GM21381 (cell line): ENCODE results near the gene EPM2A.
A peak's percentile ranks its signal among the peaks of the same experiment; 100 is the strongest.
"Not testable (repeated sequence)": the region's sequence is repeated elsewhere in the genome, so short reads cannot be mapped to it uniquely, and the experiment has no call there.

Experiments
- ATAC-seq: cut with Tn5 transposase; IDR thresholded peaks from one replicate; pipeline ENCODE4 v1.9.1; 2021; ENCODE audit warnings: mild to moderate bottlenecking, moderate library complexity; ENCODE audit not compliant: unreplicated experiment

Gene EPM2A

GRCh38 chr6:145735356-145736165, at the start of gene EPM2A:
TSS of gene EPM2A (minus strand) at chr6:145735520. CDS start at chr6:145735498, 22 bp downstream.
- peak; percentile 74 for ATAC-seq

DNA sequence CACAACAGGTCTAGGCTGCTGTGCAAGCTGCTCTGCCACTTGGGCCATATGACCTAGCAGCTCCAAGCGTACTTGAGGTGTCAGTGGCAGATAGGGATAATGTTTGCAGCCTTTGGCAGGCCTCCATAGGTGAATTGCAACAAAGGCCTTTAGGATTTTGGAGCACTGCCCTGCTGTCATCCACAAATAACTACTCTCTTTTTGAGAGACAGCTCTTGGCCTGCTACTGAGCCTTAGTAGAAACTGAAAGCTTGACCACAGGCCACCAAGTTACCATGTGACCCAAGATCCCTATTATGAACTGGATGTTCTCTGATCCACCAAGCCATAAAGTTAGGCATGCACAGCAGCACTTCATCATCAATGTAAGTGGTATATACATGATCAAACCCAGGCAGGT, 49.4 kb upstream of the EPM2A start:
- peak; percentile 86 for ATAC-seq

GRCh38 chr6:145783796-145784195, 48.5 kb upstream of the EPM2A start:
- ATAC-seq, result no peak

DNA sequence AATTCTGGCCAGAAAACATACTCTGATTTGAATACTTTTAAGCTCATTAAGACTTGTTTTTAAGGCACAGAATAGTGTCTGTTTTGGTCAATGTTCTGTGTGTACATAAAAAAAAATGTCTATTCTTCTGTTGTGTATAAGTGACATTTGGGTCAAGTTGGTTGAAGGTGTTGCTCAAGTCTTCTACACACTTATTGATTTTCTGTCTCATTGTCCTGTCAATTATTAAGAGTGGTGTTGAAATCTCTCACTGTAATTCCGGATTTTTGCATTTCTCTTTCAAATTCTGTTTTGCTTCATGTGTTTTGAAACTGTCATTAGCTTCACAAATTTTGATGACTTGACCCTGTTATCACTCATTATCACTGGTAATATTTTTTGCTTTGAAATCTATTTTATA, 37.5 kb upstream of the EPM2A start:
- ATAC-seq, result no peak

DNA sequence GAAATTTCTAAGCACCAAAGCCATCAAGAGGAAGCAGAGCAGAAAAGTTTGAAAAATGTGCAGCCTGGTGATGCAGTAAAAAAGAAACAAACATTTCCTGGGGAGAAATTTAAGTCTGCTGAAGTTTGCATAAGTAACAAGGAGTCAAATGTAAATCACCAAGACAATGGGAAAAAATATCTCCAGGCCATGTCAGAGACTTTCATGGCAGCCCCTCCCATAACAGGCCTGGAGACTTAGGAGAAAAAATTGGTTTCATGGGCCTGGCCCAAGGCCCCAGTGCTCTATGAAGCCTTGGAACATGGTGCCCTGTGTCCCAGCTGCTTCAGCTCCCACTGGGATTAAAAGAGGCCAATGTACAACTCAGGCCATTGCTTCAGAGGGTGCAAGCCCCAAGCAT, 30.1 kb upstream of the EPM2A start:
- no peak for ATAC-seq

DNA sequence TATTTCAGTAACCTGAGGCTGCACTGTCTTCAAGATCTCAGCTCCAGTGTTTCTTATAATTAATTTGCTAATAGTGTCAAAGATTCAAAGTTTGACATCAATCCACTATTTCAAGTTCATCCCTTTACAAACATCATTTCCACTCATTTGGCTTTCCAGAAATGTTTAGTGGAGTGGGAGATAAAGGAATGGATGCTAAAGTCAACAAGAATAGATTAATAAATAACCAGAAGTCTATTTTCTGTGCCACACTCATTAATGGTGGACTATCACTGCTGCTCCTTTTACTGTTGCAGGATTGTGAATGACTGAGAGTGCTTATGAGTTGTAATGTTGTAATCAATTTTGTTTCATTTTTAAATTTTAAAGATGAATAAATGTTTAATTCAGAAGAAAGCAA, 28.4 kb upstream of the EPM2A start:
- no peak for ATAC-seq

DNA sequence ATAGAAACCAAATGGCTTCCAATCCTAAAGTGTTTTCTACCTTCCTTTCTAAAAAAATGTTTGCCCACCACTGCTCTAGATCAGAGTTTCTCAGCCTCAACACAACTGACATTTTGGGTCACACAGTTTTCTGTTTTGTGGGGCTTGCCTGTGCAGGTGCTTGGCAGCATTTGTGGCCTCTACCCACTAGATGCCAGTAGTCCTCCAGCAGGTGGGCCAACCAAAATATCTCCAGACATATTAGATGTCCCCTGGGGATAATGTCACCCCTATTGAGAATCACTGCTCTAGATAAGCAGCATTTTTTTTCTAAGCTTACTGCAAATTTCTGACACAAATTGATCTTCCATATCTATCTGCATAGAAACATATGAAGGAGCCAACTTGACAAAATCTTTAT, 26.3 kb upstream of the EPM2A start:
- no peak for ATAC-seq

DNA sequence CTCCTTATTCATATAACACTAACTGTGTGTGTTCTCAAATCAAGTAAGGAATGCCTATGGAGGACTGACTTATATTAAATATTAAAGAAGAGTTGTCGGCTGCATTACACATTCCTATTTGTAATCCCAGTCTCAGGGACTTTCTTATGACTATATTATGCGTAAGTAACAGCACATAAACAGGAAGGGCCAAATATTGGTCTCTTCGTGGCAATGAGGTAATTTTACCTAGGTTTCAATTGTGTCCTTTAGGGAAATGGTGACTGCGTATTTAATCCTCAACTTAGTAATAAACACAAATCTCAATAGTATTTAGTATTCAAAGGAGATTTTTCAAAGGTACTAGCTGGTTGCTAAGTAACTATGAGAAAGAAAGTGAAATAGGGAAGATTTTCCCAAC, 22.8 kb upstream of the EPM2A start:
- ATAC-seq, result no peak

DNA sequence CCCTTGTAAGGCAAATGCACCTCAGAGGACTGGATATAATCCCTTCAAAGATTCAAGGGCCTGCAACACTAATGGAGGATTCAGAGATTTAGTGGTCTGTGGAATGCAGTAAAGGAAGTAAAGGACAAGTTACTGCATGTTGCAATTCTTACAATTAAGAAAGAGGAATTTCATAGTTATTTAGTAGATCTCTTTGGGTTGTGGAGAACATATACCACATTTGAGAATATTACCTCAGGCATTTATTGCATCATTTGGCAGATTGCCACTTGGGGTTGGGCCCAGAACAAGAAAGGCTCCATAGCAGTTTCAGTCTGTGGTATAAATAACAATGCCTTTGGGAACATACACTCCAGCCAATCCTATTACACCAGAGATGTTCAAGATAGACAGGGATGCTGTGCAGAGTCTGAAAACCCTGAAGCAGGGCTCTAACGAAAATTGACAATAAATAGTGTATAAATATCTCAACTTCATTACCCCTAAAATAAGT, 20.9 kb upstream of the EPM2A start:
- no peak for ATAC-seq

DNA sequence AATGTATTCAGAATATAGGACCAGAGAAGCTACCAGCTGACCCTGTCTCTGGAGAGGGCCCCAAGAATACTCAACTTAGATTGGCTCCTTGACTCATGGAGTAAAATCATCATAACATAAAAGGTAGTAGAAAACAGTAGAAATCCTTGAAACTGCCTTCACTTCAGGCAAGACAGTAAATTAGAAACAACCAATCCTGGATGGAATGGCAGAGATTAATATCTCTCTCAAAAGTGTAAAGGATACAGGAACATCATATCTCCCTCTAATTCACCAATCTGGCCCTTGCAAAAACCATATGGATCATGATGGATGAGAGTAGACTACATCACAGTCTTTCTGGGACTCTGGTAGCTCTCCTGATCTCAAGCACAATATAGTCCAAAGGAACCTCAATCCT, 20.4 kb upstream of the EPM2A start:
- no peak for ATAC-seq

- no peak for ATAC-seq
Measured at GRCh38 chr6:145752638-145753037, 17.3 kb upstream of the EPM2A start.

- ATAC-seq, result no peak
Measured at GRCh38 chr6:145749632-145750031, 14.3 kb upstream of the EPM2A start.

DNA sequence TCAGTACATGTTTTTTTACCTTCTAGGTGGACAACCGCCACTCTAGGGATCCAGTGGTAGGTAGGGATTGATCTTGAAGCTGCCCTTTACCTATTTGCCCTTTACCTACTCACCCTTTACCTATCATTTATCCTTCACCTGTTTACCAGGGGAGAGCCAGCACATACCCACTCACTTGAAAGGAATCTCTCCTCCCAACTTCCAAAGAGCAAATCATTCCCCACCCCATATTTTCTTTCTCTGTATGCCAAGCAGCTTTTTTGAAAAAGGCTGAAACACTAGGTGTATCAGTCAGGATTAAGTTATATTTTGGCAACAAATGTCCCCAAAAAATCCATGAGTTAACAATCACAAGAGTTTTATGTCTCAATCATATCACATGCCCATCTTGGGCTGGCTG, 10.5 kb upstream of the EPM2A start:
- ATAC-seq, result no peak

DNA sequence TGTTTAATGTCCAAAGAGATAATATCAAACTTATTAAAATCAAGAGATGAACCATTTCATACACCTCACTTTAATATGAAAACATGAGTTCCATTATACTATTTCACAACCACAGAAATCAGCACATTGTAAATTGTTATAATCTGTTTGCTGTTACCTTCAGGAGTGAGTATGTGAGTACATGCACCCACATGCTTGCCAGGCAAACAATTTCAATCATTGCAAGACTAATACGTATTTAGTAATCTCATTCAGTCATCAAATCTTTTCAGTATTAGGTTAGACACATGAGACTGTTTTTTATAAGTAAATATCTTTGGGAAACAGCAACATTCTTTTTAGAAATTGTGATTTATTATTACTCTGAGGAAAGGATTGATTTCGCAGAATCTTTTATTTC, 9.3 kb upstream of the EPM2A start:
- ATAC-seq, result no peak

DNA sequence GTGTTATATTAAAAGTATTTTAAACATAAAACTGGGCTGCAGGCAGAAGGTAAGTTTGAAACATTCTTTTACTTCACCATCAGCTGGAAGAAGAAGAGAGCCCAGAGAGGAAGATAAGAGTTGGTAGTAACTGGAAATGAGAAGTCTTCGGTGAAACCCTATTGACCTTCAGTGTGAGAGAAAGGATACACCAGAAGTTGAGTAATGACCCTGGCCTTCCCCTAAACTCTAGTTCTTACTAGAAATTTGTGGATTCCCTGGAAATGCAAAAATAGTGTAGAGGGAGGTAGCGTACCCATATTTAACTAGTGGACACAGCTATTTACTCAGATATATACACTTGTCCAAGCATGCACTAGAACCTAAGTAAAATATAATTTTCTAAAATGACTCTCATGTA, 8.0 kb upstream of the EPM2A start:
- ATAC-seq, result no peak

DNA sequence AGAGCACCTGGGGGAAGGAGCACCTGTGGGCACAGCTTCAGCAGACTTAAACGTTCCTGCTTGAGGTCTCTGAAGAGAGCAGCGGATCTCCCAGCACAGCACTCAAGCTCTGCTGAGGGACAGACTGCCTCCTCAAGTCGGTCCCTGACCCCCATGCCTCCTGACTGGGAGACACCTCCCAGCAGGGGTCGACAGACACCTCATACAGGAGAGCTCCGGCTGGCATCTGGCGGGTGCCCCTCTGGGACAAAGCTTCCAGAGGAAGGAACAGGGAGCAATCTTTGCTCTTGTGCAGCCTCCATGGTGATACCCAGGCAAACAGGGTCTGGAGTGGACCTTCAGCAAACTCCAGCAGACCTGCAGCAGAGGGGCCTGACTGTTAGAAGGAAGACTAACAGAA, 7.2 kb upstream of the EPM2A start:
- not testable (repeated sequence) for ATAC-seq

GRCh38 chr6:145739685-145740084, 4.4 kb upstream of the EPM2A start:
- not testable (repeated sequence) for ATAC-seq

GRCh38 chr6:145738265-145738664, 2.9 kb upstream of the EPM2A start:
- no peak for ATAC-seq

DNA sequence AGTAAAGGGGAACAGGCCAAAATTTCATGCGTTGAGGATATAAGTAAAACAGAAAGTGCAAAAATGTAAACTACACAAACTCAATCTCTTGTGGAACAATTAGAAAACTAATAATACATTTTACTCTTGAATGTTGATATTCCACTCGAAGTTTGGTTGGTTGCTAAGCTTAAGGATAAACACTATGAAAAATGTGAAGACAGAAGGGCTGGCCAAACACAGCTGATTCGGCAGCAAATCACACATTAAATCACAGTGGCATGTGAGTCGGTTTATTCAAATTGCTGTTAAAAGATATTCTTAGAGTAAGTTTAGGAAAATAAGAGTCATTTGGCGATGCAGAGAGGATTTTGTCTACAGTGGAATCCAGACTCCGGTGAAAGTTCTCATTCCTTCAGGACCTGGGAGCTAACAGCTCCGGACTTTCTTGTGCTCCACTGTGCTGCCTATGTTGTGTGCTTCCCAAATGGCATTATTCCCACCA, 1.4 kb upstream of the EPM2A start:
- ATAC-seq, result no peak

DNA sequence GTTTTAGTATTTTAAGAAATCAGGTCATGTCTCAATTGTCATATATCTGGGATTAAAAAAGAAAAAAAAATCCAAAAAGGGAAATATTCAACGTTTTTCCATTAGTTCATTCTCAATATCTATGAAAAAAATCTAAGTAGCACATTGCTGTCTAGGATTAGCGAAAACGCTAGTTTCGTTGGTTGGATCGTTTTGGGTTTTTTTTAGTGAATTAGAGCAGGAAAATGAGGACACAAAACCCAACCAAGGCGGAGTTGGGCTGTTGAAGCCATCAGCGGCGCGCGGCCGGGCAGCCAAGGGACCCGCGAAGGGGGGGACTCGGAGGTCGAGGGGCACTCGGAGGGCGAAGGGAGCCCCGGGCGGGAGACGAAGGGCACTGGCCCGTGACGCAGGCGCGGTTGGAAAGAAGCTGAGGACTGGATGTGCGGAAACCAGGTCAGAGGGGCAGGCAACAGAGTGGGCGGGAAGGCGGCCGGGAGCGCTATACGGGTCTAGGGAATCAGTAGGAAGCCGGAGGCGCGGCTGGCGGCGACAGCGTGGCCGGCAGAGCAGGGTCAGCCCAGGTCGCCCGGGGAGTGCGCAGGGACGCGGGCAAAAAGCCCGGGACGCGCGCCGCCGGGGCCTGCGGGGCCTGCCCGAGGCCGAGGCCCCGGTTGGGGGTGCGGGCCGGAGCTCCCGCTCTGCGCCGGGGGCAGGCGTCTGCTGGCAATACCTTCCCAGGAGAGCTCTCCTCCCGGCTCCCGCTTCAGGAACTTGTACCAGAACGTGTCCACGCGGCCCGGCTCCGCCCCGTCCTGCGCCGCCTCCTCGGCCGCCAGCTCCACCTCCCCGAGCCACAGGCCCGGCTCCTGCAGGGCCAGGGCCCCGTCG, 599 bp downstream of the EPM2A start:
- peak; percentile 67 for ATAC-seq

DNA sequence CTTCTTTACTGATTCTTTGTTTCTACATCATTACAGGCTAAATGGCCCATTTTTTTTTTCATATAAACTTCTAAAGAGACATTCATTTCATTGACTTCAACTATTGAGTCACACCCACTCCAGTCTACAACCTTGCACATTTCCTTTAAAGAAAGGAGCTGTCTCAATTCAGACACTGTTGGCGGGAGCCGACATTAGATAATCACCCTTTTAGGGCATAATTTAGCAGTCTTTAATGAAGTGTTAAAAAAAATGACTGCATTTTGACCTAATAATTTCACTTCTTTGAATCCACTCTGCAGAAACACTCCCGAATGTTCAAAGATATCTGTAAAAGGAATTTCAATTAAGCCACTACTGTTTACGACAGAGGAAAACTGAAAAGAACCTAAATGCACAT, 1.5 kb downstream of the EPM2A start:
- no peak for ATAC-seq

DNA sequence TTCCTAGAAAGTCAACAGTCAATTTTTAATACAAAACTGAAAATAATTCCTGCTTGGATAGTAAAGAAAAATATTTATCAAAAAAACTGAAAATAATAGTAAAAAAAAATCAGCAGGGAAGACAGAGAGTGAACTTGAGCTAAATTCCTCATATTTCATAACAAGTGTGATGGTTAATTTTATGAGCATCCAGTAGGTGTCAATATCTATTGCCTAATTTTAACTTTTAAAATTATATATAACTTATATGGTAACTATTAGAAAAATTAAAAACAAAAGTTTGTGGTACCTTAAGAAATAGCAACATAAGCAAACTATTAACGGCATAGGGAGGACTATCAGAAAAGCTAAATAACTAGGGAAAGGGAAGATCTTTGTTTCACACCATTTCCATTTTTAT, 2.1 kb downstream of the EPM2A start:
- ATAC-seq, result no peak
